GM21723 (cell line): Measurements from ENCODE around the gene CORO2B.
"Not testable (repeated sequence)": the region's sequence is repeated elsewhere in the genome, so short reads cannot be mapped to it uniquely, and the experiment has no call there.

ENCODE experiments used
- ATAC-seq: cut with Tn5 transposase; IDR thresholded peaks from one replicate; pipeline ENCODE4 v1.9.1; 2021; ENCODE audit warnings: mild to moderate bottlenecking, moderate library complexity; ENCODE audit not compliant: unreplicated experiment

Gene CORO2B

DNA sequence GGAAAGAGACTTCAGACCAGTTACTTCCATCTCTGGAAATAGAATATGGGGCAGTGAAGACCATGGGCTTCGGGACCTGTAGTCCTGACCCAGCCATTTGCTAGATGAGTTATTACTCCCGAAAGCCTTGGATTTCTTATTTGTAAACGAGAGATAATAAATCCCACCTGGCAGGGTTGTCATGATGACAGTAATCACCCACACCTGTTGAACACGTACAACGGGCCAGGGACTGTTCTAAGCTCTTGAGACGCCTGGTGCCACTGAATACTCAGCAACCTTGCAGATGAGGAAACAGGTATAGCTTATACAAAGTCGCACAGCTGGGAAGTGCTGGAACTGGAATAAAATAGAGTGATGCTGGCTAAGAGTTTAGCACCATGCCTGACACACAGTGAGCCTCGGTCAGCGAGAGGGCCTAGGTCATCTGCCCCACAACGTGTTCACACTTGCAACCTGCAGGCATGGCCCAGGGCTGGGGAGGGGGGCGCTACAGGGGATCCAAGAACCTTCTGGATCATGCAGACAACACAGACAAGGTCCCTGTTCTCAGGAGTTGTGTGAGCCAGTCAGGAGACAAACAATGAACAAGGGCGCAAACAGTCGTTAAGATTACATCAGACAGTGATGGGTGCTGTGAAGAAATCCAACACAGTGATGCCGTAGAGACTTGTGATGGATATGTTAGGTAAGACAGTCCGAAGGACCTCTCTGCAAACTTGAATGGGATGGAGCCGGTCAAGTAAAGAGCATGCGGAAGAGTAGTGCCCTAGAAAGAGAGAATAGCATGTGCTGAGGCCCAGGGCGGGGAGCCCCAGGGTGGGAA, 89.2 kb downstream of the CORO2B start:
- no peak for ATAC-seq

- no peak for ATAC-seq
Measured at GRCh38 chr15:68668926-68669600, 90.3 kb downstream of the CORO2B start.

DNA sequence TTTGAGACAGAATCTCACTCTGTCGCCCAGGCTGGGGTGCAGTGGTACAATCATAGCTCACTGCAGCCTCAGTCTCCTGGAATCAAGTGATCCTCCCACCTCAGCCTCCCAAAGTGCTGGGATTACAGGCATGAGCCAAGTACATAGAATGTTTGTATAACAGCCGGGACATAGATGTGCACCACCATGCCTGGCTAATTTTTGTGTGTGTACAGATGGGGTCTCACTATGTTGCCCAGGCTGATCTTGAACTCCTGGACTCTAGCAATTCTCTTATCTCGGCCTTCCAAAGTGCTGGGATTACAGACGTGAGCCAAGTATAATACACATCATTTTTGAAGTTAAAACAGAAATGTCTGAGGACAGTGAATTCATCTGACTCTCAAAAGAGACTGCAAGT, 93.5 kb downstream of the CORO2B start:
- ATAC-seq: no peak

GRCh38 chr15:68672781-68673205, 94.0 kb downstream of the CORO2B start:
- no peak for ATAC-seq

DNA sequence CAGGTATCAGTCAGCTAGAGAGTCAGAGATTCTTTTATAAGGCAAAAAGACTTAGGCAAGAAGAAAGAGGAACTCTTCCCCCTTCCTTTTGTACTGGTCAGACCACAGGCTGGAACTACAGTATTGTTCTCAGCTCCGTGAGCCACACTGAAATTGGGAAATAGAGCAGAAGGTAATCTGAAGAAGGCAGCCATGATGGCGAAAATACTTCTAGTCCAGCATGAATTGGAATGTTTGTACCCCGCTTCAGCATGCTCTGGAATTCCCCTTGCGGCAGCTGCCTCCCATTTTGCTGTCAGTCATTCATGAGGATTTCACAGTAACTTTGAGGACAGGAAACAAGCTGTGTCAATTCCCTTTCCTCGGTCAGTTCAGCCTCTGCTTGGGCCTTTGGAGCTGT, 96.2 kb downstream of the CORO2B start:
- no peak for ATAC-seq

DNA sequence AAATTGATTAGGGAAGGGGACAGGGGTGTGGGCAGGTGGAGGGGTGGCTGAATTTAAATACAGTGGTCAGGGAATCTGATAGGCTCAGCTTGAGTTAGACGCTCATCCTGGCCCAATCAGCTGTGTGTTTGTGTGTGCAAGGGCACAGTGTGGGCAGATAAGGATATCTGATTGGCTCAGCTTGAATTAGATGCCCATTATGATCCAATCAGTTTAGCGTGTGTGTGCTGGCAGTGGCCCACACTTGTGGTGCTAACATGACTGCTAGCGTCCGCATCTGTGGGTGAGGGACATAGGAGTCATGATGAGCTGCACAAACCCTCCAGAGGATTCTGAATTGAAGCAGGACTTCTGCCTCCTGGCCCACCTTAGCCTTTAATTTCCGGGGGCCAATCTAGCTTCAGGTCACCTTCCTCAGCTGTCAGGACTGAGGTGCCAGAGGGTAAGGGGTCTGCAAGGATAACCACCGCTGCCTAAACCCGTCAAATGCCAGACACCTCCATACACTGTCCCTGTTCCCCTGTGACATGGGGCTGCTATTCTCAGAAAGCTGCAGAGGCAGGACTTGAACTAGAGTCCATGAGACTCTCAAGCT, 97.3 kb downstream of the CORO2B start:
- ATAC-seq: no peak

DNA sequence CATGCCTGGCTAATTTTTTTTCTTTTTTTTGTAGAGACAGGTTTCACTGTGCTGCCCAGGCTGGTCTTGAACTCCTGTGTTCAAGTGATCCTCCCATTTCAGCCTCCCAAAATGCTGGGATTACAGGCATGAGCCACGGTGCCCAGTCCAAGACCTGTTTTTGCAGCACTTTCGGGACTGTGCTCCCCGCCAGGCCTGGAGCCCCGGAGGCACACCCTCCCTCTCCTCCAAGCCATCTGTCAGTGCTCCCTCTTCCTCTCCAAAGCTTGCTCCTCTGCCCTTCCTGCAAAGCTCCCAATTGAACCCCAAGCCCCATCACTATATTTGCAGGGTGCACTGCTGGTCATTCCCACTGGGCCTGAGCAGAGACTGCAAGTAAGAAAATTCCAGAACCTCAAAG, 98.1 kb downstream of the CORO2B start:
- no peak for ATAC-seq

GRCh38 chr15:68677996-68678395, 99.2 kb downstream of the CORO2B start:
- no peak for ATAC-seq

GRCh38 chr15:68678746-68679145, 100.0 kb downstream of the CORO2B start:
- no peak for ATAC-seq

DNA sequence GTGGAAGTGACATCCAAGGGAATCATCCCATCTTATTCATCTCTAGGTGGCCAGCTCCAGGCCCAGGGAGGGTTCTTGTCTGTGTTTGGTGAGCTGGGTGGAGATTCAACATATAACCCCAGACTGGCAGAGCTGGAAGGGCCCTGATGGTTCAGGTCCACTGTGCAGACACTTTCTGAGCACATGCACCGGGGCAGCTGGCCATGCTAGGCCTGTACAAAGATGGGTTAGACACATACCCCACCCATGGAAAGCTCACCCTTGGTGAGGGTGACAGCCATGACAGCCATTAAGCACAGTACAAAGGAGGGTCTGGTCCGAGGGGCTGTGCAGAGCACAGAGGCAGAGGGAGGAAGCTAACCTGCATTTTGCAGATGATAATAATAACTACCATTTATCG, 100.4 kb downstream of the CORO2B start:
- no peak for ATAC-seq

GRCh38 chr15:68679961-68680371, 101.2 kb downstream of the CORO2B start:
- ATAC-seq: no peak

DNA sequence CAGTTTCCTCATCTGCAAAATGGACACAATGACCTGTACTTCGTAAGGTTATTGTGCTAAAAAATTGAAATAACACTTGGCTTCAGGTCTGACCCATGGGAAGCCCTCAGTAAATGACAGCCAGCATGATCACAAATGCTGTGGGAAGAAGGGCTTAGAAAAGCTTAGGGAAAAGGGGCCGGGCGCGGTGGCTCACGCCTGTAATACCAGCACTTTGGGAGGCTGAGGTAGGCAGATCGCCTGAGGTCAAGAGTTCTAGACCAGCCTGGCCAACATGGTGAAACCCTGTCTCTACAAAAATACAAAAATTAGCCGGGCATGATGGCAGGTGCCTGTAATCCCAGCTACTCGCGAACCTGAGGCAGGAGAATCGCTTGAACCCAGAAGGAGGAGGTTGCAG, 102.0 kb downstream of the CORO2B start:
- ATAC-seq: not testable (repeated sequence)

- no peak for ATAC-seq
Measured at GRCh38 chr15:68681836-68682235, 103.0 kb downstream of the CORO2B start.

- no peak for ATAC-seq
Measured at GRCh38 chr15:68682330-68682729, 103.5 kb downstream of the CORO2B start.

DNA sequence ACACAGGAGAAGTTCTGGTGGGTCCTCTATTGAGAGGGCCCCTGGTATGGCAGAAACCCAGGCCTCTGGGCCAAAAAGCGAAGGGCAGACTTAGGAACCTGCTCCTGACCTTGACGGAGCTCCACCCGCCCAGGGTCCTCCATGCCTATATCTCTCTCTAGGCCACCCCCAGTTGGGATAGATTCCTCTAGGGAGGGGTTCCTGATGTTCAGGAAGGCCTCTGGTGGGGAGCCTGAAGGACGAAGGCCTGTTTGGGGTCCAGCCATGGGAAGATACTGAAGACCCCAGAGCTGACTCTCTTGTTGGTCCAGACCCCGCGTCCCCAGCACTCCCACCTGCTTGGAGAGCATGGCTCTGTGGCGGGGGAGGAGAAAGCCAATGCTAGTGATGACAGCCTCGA, 104.2 kb downstream of the CORO2B start:
- no peak for ATAC-seq

DNA sequence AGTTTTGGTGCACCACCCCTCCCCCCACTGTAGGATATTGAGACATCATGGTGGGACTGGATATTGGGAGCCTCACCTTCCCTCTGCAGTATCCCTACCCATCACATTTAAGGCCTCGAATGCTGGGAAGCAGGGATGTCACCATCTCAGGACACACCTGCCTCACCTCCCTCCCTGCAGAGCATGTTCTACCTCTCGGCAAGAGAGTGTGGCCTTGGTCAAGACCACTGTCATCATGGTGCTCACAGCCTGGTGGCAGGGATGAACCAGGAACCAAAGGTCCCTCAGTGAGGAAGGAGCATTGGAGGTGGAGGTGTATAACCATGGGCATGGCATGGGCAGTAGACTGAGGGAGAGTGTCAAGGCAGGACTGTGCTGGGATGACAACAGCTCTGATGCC, 104.8 kb downstream of the CORO2B start:
- no peak for ATAC-seq

- no peak for ATAC-seq
Measured at GRCh38 chr15:68684476-68684875, 105.7 kb downstream of the CORO2B start.

GRCh38 chr15:68687136-68687735, 108.4 kb downstream of the CORO2B start:
- no peak for ATAC-seq

DNA sequence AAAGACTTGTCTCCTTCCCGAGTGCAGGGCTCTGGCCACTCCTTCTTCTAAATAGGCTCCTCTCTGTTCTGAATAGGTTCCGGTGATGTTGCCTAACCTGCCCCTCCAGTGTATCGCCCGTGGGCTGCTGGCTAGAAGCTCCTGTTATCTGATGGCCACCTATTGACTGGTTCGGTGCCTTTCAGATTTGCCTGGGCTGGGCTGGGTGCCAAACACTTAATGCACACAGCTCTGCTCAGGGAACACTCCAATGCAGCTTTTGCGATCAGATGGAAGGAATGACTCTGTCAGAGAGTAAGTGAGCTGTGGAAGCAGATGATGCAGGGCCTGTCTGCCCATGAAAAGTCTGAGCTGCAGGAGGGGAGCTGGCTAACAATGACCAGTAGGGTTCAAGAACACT, 112.9 kb downstream of the CORO2B start:
- no peak for ATAC-seq

DNA sequence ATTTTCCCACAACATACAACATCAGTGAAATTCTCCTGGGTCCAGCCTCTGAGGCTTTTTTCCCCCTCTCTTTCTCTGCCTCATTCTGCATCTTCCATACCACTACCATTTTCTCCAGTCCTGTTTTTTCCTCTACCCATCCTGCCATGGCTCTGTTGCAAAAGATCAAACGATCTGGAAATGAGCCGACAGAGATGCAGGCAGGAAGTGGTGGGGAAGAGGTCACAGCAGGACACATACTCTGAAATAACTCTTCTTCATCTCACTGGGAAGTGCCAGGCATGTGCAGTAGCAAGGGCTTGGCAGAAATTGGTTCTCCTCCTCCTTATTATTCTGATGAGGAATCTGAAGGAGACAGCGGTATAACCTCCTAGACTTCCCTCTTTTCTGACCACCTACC, 114.3 kb downstream of the CORO2B start:
- no peak for ATAC-seq

DNA sequence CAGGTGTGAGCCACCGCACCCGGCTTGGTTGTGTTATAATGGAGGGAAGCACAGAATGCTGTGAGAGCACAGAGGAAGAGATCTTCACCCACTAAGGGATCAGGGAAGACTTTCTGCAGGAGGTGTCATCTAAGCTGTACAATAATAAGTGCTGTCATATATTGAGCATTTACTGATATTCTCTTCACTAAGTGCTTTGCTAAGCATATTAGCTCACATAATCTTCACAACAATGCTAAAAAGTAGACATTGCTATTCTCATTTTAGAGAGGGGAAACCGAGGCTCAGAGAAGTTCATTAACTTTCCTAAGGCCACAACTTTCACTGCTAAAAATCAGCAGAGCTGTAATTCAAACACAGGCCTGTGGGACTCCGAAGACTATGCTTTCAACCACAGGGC, 115.3 kb downstream of the CORO2B start:
- ATAC-seq: no peak
